Measurements from ENCODE around the gene NKG7.

DNA sequence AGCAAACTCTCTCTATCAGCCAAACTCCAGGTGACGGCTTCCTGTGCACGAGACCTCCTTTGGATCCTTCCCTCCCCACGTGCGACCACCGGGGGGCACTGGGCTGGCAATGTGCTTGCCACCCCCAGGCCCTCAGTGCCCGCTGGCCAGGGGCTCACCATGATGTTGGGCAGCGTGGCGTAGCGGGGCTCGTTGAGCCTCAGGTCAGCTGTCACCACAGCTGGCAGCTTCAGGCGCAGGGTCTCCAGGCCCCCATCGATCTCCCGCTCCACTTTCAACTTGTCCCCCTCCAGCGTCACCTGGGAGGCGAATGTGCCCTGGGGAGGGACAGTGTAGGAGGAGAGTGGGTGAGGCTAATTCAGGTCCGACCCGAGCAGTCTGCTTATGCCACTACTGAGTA is 25.7 kb downstream of the NKG7 start:
- TF ChIP-seq, protein P1, sequence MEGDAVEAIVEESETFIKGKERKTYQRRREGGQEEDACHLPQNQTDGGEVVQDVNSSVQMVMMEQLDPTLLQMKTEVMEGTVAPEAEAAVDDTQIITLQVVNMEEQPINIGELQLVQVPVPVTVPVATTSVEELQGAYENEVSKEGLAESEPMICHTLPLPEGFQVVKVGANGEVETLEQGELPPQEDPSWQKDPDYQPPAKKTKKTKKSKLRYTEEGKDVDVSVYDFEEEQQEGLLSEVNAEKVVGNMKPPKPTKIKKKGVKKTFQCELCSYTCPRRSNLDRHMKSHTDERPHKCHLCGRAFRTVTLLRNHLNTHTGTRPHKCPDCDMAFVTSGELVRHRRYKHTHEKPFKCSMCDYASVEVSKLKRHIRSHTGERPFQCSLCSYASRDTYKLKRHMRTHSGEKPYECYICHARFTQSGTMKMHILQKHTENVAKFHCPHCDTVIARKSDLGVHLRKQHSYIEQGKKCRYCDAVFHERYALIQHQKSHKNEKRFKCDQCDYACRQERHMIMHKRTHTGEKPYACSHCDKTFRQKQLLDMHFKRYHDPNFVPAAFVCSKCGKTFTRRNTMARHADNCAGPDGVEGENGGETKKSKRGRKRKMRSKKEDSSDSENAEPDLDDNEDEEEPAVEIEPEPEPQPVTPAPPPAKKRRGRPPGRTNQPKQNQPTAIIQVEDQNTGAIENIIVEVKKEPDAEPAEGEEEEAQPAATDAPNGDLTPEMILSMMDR (IDR thresholded peaks at IDR 0.05; ENCODE audit: insufficient read depth, low read length) = no peak
- TF ChIP-seq GABPA (IDR thresholded peaks at IDR 0.05; ENCODE audit: low read depth) (no peak), SPI1 (IDR thresholded peaks at IDR 0.05; ENCODE audit: borderline replicate concordance, low read depth) (no peak)

Data from HL-60 (cell line).